Common myeloid progenitor, CD34-positive (primary cell): Measurements from ENCODE around the gene CRY1.

ENCODE experiments used
- CTCF ChIA-PET: fragments of 350-600 bp; sonication (Branson Sonifier 250); formaldehyde crosslinking; loops from one replicate; lab custom pipeline; 2021; ENCODE audit warnings: antibody characterized with exemption; lab: Charles Lee
- POLR2A ChIA-PET: fragments of 350-600 bp; sonication (Branson Sonifier 250); formaldehyde crosslinking; loops from one replicate; lab custom pipeline; 2021; ENCODE audit warnings: antibody characterized with exemption; lab: Charles Lee
- DNase-seq, 3 donors: peaks; one replicate each; pipeline versions ENCODE4 v3.0.0 to v3.0.0-alpha.2; 2013
- H3K27ac ChIP-seq, 2 experiments: 1 replicate in 1 of 2; 2 replicates in 1 of 2; pipeline ENCODE4 v1.7.0; 2013; ENCODE audit warnings: inconsistent platforms in 2 of 2, low read length in 2 of 2, mild to moderate bottlenecking in 2 of 2, low read depth in 1 of 2, moderate library complexity in 1 of 2; ENCODE audit not compliant: severe bottlenecking in 2 of 2, insufficient read depth in 1 of 2, poor library complexity in 1 of 2
- H3K27me3 ChIP-seq, 5 experiments: replicated peaks in 2 of 5; 1 replicate in 3 of 5; 2 replicates in 2 of 5; pipeline versions ENCODE4 v1.6.1 to v1.7.0; 2013; ENCODE audit warnings: low read length in 4 of 5, mild to moderate bottlenecking in 2 of 5, moderate library complexity in 2 of 5, inconsistent platforms in 1 of 5; ENCODE audit not compliant: insufficient read depth in 5 of 5, control insufficient read depth in 4 of 5
- H3K36me3 ChIP-seq, 4 experiments: 1 replicate in 2 of 4; 2 replicates in 2 of 4; pipeline versions ENCODE4 v1.6.1 to v1.7.0; 2013; ENCODE audit warnings: low read length in 3 of 4, control low read depth in 1 of 4, mild to moderate bottlenecking in 1 of 4; ENCODE audit not compliant: control insufficient read depth in 4 of 4, insufficient read depth in 4 of 4
- H3K4me1 ChIP-seq, 4 experiments: 1 replicate in 3 of 4; 2 replicates in 1 of 4; pipeline versions ENCODE4 v1.6.1 to v1.7.1; 2013; ENCODE audit warnings: low read length in 3 of 4, mild to moderate bottlenecking in 3 of 4, control low read depth in 1 of 4, inconsistent platforms in 1 of 4, moderate library complexity in 1 of 4; ENCODE audit not compliant: control insufficient read depth in 4 of 4, insufficient read depth in 4 of 4; ENCODE audit errors: control extremely low read depth in 1 of 4
- H3K4me3 ChIP-seq, 7 experiments: 1 replicate in 4 of 7; 2 replicates in 3 of 7; pipeline versions ENCODE4 v1.5.1 to v1.7.0; 2013; ENCODE audit warnings: mild to moderate bottlenecking in 7 of 7, low read length in 6 of 7, moderate library complexity in 6 of 7, inconsistent platforms in 2 of 7, low read depth in 2 of 7, control low read depth in 1 of 7; ENCODE audit not compliant: insufficient read depth in 4 of 7, control insufficient read depth in 1 of 7; ENCODE audit errors: extremely low read depth in 1 of 7
- H3K9me3 ChIP-seq, 5 experiments: 1 replicate in 4 of 5; 2 replicates in 1 of 5; pipeline versions ENCODE4 v1.6.1 to v1.7.1; 2013; ENCODE audit warnings: low read length in 4 of 5, mild to moderate bottlenecking in 2 of 5, inconsistent platforms in 1 of 5, low read depth in 1 of 5, moderate library complexity in 1 of 5; ENCODE audit not compliant: control insufficient read depth in 4 of 5, insufficient read depth in 2 of 5; ENCODE audit errors: control extremely low read depth in 1 of 5
- WGBS: methylation state at CpG from one replicate; pipeline ENCODE4 v1.1.5; 2013; ENCODE audit not compliant: insufficient coverage; 5-methylcytosine and 5-hydroxymethylcytosine counted together

Gene CRY1

DNA sequence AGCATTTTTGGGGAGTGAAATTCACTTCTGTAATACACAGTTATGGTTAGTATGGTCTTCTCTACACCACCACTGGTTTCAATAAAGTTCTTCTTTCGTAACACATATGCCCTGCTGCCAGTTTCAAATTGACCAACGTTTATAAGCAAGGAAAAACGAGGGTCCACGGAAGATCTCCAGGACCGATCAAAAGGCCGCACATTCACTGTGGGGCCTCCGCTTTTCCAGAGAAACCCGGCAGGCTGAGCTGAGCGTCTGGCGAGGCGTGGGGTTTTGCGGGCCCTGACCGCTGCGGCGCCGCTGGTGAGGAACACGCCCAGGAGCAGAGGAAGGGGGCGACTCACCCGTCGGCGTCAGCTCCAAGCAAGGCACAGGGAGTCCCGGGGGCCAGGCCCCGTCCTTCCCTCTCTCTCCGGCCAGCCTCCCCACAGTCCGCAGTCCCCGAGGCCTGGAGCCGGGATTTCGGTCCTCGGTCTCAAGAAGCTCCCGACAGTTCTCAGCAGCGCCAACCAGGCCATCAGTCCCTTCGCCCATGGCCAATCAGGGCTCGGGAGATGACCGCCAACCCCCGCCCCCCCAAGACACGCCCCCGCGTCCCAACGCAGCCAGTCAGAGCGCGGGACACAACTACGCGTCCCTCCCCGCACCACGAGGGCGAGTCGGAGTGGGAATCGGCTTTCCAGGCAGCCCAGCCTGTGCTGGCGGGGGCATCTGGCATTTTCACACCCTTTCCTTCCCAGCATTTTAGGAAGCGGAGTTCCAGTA lies 106.5 kb downstream of the CRY1 start, which contains the start of gene MTERF2:
TSS of gene MTERF2 (minus strand) at position 522 of the 765 bp plus-strand sequence. CDS start 8,432 bp downstream, outside the sequence.
- H3K36me3 ChIP-seq = peaks cover 0 to 6% (median 0%) of the 10 kb centered on the region in 4 experiments
- DNase-seq = peak; percentile 70 to 88 (median 83)
- H3K9me3 ChIP-seq = no peaks in the 10 kb centered on the region
- CTCF ChIA-PET = interaction anchor here (1.4 to 1.6 kb wide), 2 partner anchors 9 to 14 kb away, joined by 4 to 5 read pairs; no protein-coding TSS in a partner anchor
- 0% methylated on average over 47 of the region's 50 CpGs for WGBS
- H3K4me3 ChIP-seq = peak within 1 kb of the TSS; percentile 78 to 92 (median 84)
- H3K4me1 ChIP-seq = peaks cover 3 to 17% (median 8%) of the 10 kb centered on the region in 4 experiments
- H3K27ac ChIP-seq = peak within 1 kb of the TSS in 1 of 2 experiments; percentile 74
- H3K27me3 ChIP-seq = no peaks in the 10 kb centered on the region
- POLR2A ChIA-PET = interaction anchor here (0.5 kb wide), 1 partner anchor 70 kb away, joined by 3 read pairs; no protein-coding TSS in a partner anchor

DNA sequence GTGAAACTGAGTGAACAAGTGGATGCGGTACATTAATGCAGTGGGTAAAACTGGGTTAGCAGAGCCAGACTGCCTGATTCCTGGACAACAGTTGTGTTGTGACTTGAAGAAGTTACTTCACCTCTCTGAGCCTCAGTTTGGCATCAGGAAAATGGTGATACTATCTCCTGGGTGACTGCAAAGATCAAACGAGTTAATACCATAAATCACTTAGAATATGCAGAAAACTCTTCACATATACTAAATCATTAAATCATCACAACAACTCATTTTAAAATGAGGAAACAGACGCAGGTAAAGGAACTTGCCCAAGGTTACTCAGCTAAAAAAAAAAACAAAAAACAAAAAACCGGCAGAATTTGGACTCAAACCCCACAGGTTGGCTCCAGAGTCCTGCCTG lies 107.2 kb downstream of the CRY1 start:
- Histone ChIP-seq H3K4me3 (peak overlapping the region in 6 of 7 experiments; percentile 78 to 87 (median 82)), H3K27me3 (no peaks in the 10 kb centered on the region), H3K9me3 (no peaks in the 10 kb centered on the region), H3K36me3 (peaks cover 0 to 6% (median 0%) of the 10 kb centered on the region in 4 experiments), H3K27ac (peak overlapping the region in 1 of 2 experiments; percentile 74), H3K4me1 (peaks cover 3 to 17% (median 8%) of the 10 kb centered on the region in 4 experiments)
- POLR2A ChIA-PET = interaction anchor here (0.5 kb wide), 1 partner anchor 70 kb away, joined by 3 read pairs; no protein-coding TSS in a partner anchor
- DNase-seq = no peak
- CTCF ChIA-PET = interaction anchor here (1.4 to 1.6 kb wide), 2 partner anchors 8 to 13 kb away, joined by 4 to 5 read pairs; no protein-coding TSS in a partner anchor
- 33% methylated on average over 3 of the region's 4 CpGs for WGBS

DNA sequence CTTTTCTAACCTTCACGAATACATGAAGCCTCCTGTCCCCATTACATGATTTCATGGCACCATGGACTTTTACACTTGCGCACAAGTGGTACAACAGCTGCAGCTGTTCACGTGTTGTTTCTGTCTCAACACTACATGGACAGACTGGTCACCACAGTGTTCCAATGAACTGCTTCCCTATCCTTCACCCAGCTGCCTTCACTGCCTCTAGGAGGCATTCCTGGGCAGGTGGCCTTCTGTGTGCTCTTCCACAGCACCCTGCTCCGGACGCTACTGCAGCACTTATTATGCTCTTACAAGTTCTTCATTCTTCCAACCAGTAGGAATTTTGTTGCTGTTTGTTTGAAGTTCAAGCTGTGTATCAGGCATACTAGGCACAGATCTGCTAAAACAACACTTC lies 107.9 kb downstream of the CRY1 start:
- no peak for DNase-seq
- H3K4me3 ChIP-seq = no peak overlapping the region
- ChIA-PET CTCF (interaction anchor here (1.8 kb wide), 1 partner anchor 19 kb away, joined by 4 read pairs; no protein-coding TSS in a partner anchor), POLR2A (interaction anchor here (0.6 kb wide), 1 partner anchor 627 kb away, joined by 3 read pairs; no protein-coding TSS in a partner anchor)
- WGBS = 100% methylated on average over 3 of the region's 5 CpGs
- H3K27me3 ChIP-seq = no peaks in the 10 kb centered on the region
- peaks cover 3 to 17% (median 10%) of the 10 kb centered on the region in 4 experiments for H3K4me1 ChIP-seq
- H3K27ac ChIP-seq = peak overlapping the region in 1 of 2 experiments; percentile 7
- H3K36me3 ChIP-seq = peaks cover 0 to 6% (median 0%) of the 10 kb centered on the region in 4 experiments
- H3K9me3 ChIP-seq = no peaks in the 10 kb centered on the region

DNA sequence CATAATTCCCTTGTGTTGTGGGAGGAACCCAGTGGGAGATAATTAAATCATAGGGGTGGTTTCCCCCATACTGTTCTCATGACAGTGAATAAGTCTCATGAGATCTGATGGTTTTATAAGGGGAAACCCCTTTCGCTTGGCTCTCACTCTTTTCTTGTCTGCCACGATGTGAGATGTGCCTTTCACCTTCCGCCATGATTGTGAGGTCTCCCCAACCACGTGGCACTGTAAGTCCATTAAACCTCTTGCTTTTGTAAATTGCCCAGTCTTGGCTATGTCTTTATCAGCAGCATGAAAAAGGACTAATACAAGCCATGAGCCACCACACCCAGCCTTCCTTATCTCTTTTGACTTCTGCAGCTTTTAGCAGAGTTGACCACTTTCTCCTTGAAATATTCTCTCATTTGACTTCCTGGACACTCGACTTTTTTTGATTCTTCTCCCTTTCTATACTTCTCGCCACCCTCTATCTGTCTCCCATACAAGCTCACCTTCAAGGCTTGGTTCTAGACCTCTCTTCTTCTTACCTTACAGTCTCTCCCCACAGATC lies 108.7 kb downstream of the CRY1 start:
- DNase-seq = peak in 2 of 3 donors; percentile 28 to 49
- 97% methylated on average over 6 of the region's 6 CpGs for WGBS

DNA sequence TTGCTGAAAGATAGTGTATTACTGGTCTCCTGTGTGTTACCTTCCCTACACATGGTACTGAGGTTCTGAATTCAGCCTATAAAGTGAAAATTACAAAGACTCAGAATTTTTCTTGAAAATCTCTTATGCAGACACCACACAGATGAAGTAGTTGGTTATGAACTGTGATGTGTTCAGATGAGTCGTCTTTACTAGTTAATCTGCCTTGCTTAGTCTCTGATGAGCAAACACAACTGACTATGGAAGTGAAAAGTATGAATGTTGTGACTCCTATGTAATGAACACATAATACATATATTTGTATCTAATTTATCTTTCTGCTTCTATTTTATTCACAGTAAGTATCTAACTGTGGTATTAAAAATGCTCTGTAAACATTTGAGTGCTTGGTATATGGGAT lies 111.1 kb downstream of the CRY1 start:
- no CpG with 5 or more reads among the region's 1 CpG for WGBS
- ChIA-PET POLR2A (no interaction called here), CTCF (no interaction called here)
- DNase-seq = no peak
- Histone ChIP-seq H3K4me1 (peaks cover 3 to 14% (median 9%) of the 10 kb centered on the region in 4 experiments), H3K36me3 (peaks cover 0 to 6% (median 1%) of the 10 kb centered on the region in 4 experiments), H3K4me3 (no peak overlapping the region), H3K27ac (no peak overlapping the region), H3K9me3 (no peaks in the 10 kb centered on the region), H3K27me3 (no peaks in the 10 kb centered on the region)

More for the DNA sequence above, 108.7 kb downstream of the CRY1 start:
- Histone ChIP-seq H3K4me3 (no peak overlapping the region), H3K9me3 (no peaks in the 10 kb centered on the region), H3K36me3 (peaks cover 0 to 6% (median 0%) of the 10 kb centered on the region in 4 experiments), H3K27ac (no peak overlapping the region), H3K4me1 (peaks cover 3 to 17% (median 10%) of the 10 kb centered on the region in 4 experiments), H3K27me3 (no peaks in the 10 kb centered on the region)
- POLR2A ChIA-PET = no interaction called here
- CTCF ChIA-PET = interaction anchor here (1.8 kb wide), 1 partner anchor 19 kb away, joined by 4 read pairs; no protein-coding TSS in a partner anchor

DNA sequence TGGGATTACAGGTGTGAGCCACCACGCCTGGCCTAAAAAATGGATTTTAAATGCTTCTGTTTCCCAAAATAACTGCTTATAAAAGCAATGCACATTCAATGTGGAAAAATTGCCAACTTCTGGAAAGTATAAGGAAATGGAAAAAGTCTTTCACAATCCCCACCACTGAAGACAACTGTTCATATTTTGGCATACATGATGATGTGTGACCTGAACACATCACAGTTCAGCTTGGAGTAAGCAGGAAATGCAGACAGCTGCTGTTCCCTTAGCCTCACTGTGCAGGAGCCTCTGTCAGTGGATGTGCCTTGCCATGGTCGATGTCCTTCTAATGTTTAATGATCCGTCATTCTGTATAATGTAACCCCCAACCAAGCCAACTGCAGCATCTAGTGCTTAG lies 111.6 kb downstream of the CRY1 start:
- Histone ChIP-seq H3K4me1 (peaks cover 2 to 14% (median 8%) of the 10 kb centered on the region in 4 experiments), H3K4me3 (no peak overlapping the region), H3K27me3 (no peaks in the 10 kb centered on the region), H3K9me3 (no peaks in the 10 kb centered on the region), H3K36me3 (peaks cover 0 to 6% (median 1%) of the 10 kb centered on the region in 4 experiments), H3K27ac (no peak overlapping the region)
- DNase-seq = no peak
- POLR2A ChIA-PET = no interaction called here
- WGBS = 100% methylated on average over 1 of the region's 3 CpGs
- CTCF ChIA-PET = no interaction called here
